H1 (cell line): ENCODE results near the gene PLXDC2. TPM values are rescaled to one million over a fixed set of nuclear protein-coding genes. Genes with fewer than 3 reads are reported as not detected.

Source experiments
- CTCF ChIA-PET: fragments of 300-600 bp; sonication (Branson Sonifier 250); formaldehyde crosslinking; loops from one replicate; lab custom pipeline; 2021; ENCODE audit not compliant: partially characterized antibody; lab: Charles Lee
- POLR2A ChIA-PET: fragments of 300-600 bp; sonication (Branson Sonifier 250); formaldehyde crosslinking; loops from one replicate; lab custom pipeline; 2021; ENCODE audit warnings: inconsistent platforms; ENCODE audit not compliant: partially characterized antibody; lab: Charles Lee
- DNase-seq, 2 experiments: peaks; one replicate each; pipeline versions ENCODE4 v3.0.0 to v3.0.0-alpha.2; 2010 to 2022; ENCODE audit warnings: low spot score in 2 of 2, low read depth in 1 of 2, mixed read lengths in 1 of 2
- FAIRE-seq: peaks from 2 replicates; lab custom pipeline; 2011; peaks lifted over from hg19 to GRCh38; lab: Jason Lieb, UNC
- H2AFZ ChIP-seq: 2 replicates; pipeline ENCODE4 v1.8.1; 2012; ENCODE audit warnings: low read length, inconsistent platforms
- H2AK5ac ChIP-seq: 2 replicates; pipeline ENCODE4 v1.6.1; 2013; ENCODE audit warnings: low read depth, low read length
- H2BK120ac ChIP-seq: replicated peaks from 2 replicates; pipeline ENCODE3; 2013; ENCODE audit warnings: low read depth, low read length, inconsistent platforms
- H2BK12ac ChIP-seq: 2 replicates; pipeline ENCODE4 v1.6.1; 2013; ENCODE audit warnings: low read depth, low read length
- H2BK15ac ChIP-seq: 2 replicates; pipeline ENCODE4 v1.6.1; 2013; ENCODE audit warnings: low read length
- H2BK20ac ChIP-seq: 2 replicates; pipeline ENCODE4 v1.6.1; 2013; ENCODE audit warnings: low read length
- H2BK5ac ChIP-seq: 2 replicates; pipeline ENCODE4 v1.6.1; 2013; ENCODE audit warnings: low read depth, low read length
- H3K14ac ChIP-seq: 2 replicates; pipeline ENCODE4 v1.6.1; 2013; ENCODE audit warnings: inconsistent platforms; ENCODE audit not compliant: insufficient read length
- H3K18ac ChIP-seq: 2 replicates; pipeline ENCODE4 v1.6.1; 2013; ENCODE audit warnings: low read length; ENCODE audit errors: extremely low read depth
- H3K23ac ChIP-seq: 2 replicates; pipeline ENCODE4 v1.6.1; 2013; ENCODE audit warnings: inconsistent platforms; ENCODE audit not compliant: insufficient read length
- H3K23me2 ChIP-seq: 2 replicates; pipeline ENCODE4 v1.6.1; 2013; ENCODE audit warnings: low read depth, low read length
- H3K27ac ChIP-seq: 2 replicates; pipeline ENCODE4 v1.6.1; 2011; ENCODE audit warnings: low read depth, low read length, inconsistent platforms
- H3K27me3 ChIP-seq, 4 experiments: replicated peaks in 1 of 4; 1 replicate in 1 of 4; 2 replicates in 3 of 4; pipeline versions ENCODE4 v1.6.1 to v1.8.1; 2011 to 2013; ENCODE audit warnings: low read length in 3 of 4, mild to moderate bottlenecking in 3 of 4, inconsistent platforms in 2 of 4, mixed read lengths in 2 of 4, moderate library complexity in 1 of 4; ENCODE audit not compliant: control insufficient read depth in 3 of 4, insufficient read depth in 3 of 4; ENCODE audit errors: extremely low read depth in 1 of 4
- H3K36me3 ChIP-seq, 4 experiments: 2 replicates each; pipeline versions ENCODE4 v1.6.1 to v1.8.1; 2011 to 2013; ENCODE audit warnings: mild to moderate bottlenecking in 4 of 4, low read length in 3 of 4, moderate library complexity in 2 of 4, control low read depth in 1 of 4, inconsistent platforms in 1 of 4; ENCODE audit not compliant: insufficient read depth in 4 of 4, control insufficient read depth in 2 of 4
- H3K4ac ChIP-seq: replicated peaks from 2 replicates; pipeline ENCODE3; 2013; ENCODE audit warnings: low read length, low read depth, mixed read lengths, inconsistent platforms; ENCODE audit not compliant: insufficient read length
- H3K4me1 ChIP-seq, 4 experiments: replicated peaks in 1 of 4; 1 replicate in 1 of 4; 2 replicates in 3 of 4; pipeline versions ENCODE4 v1.6.1 to v1.8.1; 2011 to 2013; ENCODE audit warnings: low read length in 3 of 4, inconsistent platforms in 2 of 4, mixed read lengths in 1 of 4; ENCODE audit not compliant: insufficient read depth in 4 of 4, control insufficient read depth in 3 of 4
- H3K4me2 ChIP-seq, 2 experiments: 2 replicates each; pipeline versions ENCODE4 v1.6.1 to v1.8.1; 2011 to 2013; ENCODE audit warnings: low read depth in 2 of 2, low read length in 2 of 2, control low read depth in 1 of 2, inconsistent platforms in 1 of 2, mild to moderate bottlenecking in 1 of 2; ENCODE audit not compliant: insufficient read depth in 1 of 2
- H3K4me3 ChIP-seq, 4 experiments: fragments of 200-600, 300-600 bp in 1 of 4; sonication (generic), shearing (Covaris generic), sonication (Bioruptor Twin) in 1 of 4; 2 replicates each; pipeline versions ENCODE4 v1.5.1 to v1.8.1; 2011 to 2016; ENCODE audit warnings: low read length in 4 of 4, low read depth in 3 of 4, control low read depth in 2 of 4, inconsistent platforms in 2 of 4, mild to moderate bottlenecking in 2 of 4, mixed read lengths in 1 of 4, moderate library complexity in 1 of 4; ENCODE audit not compliant: insufficient read depth in 2 of 4; ENCODE audit errors: extremely low read depth in 1 of 4
- H3K56ac ChIP-seq: replicated peaks from 2 replicates; pipeline ENCODE3; 2013; ENCODE audit warnings: low read depth, mild to moderate bottlenecking, mixed read lengths, low read length, inconsistent platforms; ENCODE audit not compliant: insufficient read length
- H3K79me1 ChIP-seq: 2 replicates; pipeline ENCODE4 v1.6.1; 2013; ENCODE audit warnings: low read depth, low read length, control low read depth
- H3K79me2 ChIP-seq, 2 experiments: 2 replicates each; pipeline versions ENCODE4 v1.6.1 to v1.8.1; 2012 to 2013; ENCODE audit warnings: low read length in 2 of 2, mild to moderate bottlenecking in 2 of 2, inconsistent platforms in 1 of 2; ENCODE audit not compliant: insufficient read depth in 2 of 2, control insufficient read depth in 1 of 2
- H3K9ac ChIP-seq, 4 experiments: replicated peaks in 1 of 4; 1 replicate in 1 of 4; 2 replicates in 3 of 4; pipeline versions ENCODE4 v1.6.1 to v1.8.1; 2011 to 2013; ENCODE audit warnings: low read depth in 3 of 4, low read length in 3 of 4, control low read depth in 2 of 4, mild to moderate bottlenecking in 2 of 4, moderate library complexity in 2 of 4, inconsistent platforms in 1 of 4; ENCODE audit errors: extremely low read depth in 1 of 4
- H3K9me3 ChIP-seq, 2 experiments: 2 replicates each; pipeline versions ENCODE4 v1.6.1 to v1.8.1; 2012 to 2013; ENCODE audit warnings: mild to moderate bottlenecking in 2 of 2, moderate library complexity in 2 of 2, control low read depth in 1 of 2, inconsistent platforms in 1 of 2, low read depth in 1 of 2, low read length in 1 of 2, mixed read lengths in 1 of 2; ENCODE audit not compliant: insufficient read depth in 2 of 2
- H4K20me1 ChIP-seq, 2 experiments: replicated peaks in 1 of 2; 2 replicates each; pipeline versions ENCODE3 to v1.8.1; 2011 to 2013; ENCODE audit warnings: inconsistent platforms in 2 of 2, low read length in 2 of 2, mild to moderate bottlenecking in 1 of 2; ENCODE audit not compliant: insufficient read depth in 2 of 2, control insufficient read depth in 1 of 2
- H4K5ac ChIP-seq: 2 replicates; pipeline ENCODE4 v1.6.1; 2013; ENCODE audit warnings: low read length, low read depth, mixed read lengths, inconsistent platforms; ENCODE audit not compliant: insufficient read length
- H4K8ac ChIP-seq: 2 replicates; pipeline ENCODE4 v1.8.0; 2013; ENCODE audit warnings: mild to moderate bottlenecking, moderate library complexity, low read length, inconsistent platforms; ENCODE audit not compliant: insufficient read depth; ENCODE audit errors: extremely low read depth
- H4K91ac ChIP-seq: replicated peaks from 2 replicates; pipeline ENCODE3; 2013; ENCODE audit warnings: low read length, mixed read lengths, inconsistent platforms; ENCODE audit not compliant: insufficient read length
- ASH2L ChIP-seq: fragments of 200-600, 300-600 bp; sonication (generic); IDR thresholded peaks from one replicate; pipeline ENCODE4 v1.7.1; 2017; ENCODE audit warnings: low read length
- BRCA1 ChIP-seq: IDR thresholded peaks from 2 replicates; pipeline ENCODE4 v1.6.1; 2012; ENCODE audit warnings: low read depth, low read length, improper control_type of control experiment
- CBX8 ChIP-seq: fragments of 300-800, 300-1000 bp; sonication (generic); IDR thresholded peaks from 2 replicates; pipeline ENCODE4 v1.7.1; 2016; ENCODE audit warnings: low read depth, low read length, borderline replicate concordance
- FOSL1 ChIP-seq: IDR thresholded peaks from 2 replicates; pipeline ENCODE4 v1.6.1; 2011; ENCODE audit warnings: mild to moderate bottlenecking, low read depth, low read length, moderate library complexity; ENCODE audit not compliant: insufficient read depth
- HDAC2 ChIP-seq, 2 experiments: fragments of 300-600 bp in 1 of 2; sonication (generic) in 1 of 2; IDR thresholded peaks; 2 replicates each; pipeline ENCODE4 v1.6.1; 2011 to 2012; ENCODE audit warnings: low read depth in 2 of 2, low read length in 2 of 2, mild to moderate bottlenecking in 2 of 2, moderate library complexity in 2 of 2, borderline replicate concordance in 1 of 2, inconsistent platforms in 1 of 2
- HDAC6 ChIP-seq: IDR thresholded peaks from one replicate; pipeline ENCODE4 v1.7.1; 2012; ENCODE audit warnings: low read depth, mild to moderate bottlenecking, inconsistent platforms, low read length, moderate library complexity
- NRF1 ChIP-seq: IDR thresholded peaks from 2 replicates; pipeline ENCODE4 v1.6.1; 2011; ENCODE audit warnings: mild to moderate bottlenecking, low read depth, low read length, improper control_type of control experiment
- POLR2A ChIP-seq, 2 experiments: IDR thresholded peaks; 1 replicate in 1 of 2; 2 replicates in 1 of 2; pipeline ENCODE4 v1.6.1; 2011; ENCODE audit warnings: low read depth in 2 of 2, low read length in 2 of 2, mild to moderate bottlenecking in 2 of 2; ENCODE audit errors: control extremely low read depth in 1 of 2
- RXRA ChIP-seq: IDR thresholded peaks from 2 replicates; pipeline ENCODE4 v1.6.1; 2011; ENCODE audit warnings: low read depth, mild to moderate bottlenecking, low read length, moderate library complexity; ENCODE audit not compliant: insufficient read depth
- SIN3A ChIP-seq, 2 experiments: IDR thresholded peaks in 1 of 2; conservative IDR thresholded peaks in 1 of 2; 2 replicates each; pipeline ENCODE4 v1.6.1; 2011 to 2012; ENCODE audit warnings: low read length in 2 of 2, improper control_type of control experiment in 1 of 2, low read depth in 1 of 2, mild to moderate bottlenecking in 1 of 2
- SIRT6 ChIP-seq: IDR thresholded peaks from one replicate; pipeline ENCODE4 v1.7.1; 2012; ENCODE audit warnings: low read length, inconsistent platforms
- SIX5 ChIP-seq: IDR thresholded peaks from 2 replicates; pipeline ENCODE4 v1.6.1; 2011; ENCODE audit warnings: mild to moderate bottlenecking, low read depth, low read length
- SP4 ChIP-seq: IDR thresholded peaks from 2 replicates; pipeline ENCODE4 v1.6.1; 2012; ENCODE audit warnings: low read length, inconsistent platforms
- WGBS, 2 experiments: shearing (Covaris generic) in 1 of 2; methylation state at CpG; one replicate each; pipeline versions ENCODE4 v1.1.6 to v1.1.7; 2013 to 2015; ENCODE audit warnings: low lambda C conversion rate in 2 of 2, mixed read lengths in 2 of 2, inconsistent platforms in 1 of 2, low coverage in 1 of 2, missing lambda C conversion rate in 1 of 2; ENCODE audit not compliant: insufficient replicate concordance in 2 of 2, insufficient coverage in 1 of 2, insufficient read length in 1 of 2; ENCODE audit errors: extremely low coverage in 1 of 2, missing lambda C conversion rate in 1 of 2; 5-methylcytosine and 5-hydroxymethylcytosine counted together
- polyA plus RNA-seq, 7 experiments: library from polyadenylated mRNA; depleted of rRNA in 3 of 7; stranded (reverse) in 5 of 7; unstranded in 2 of 7; fragments of >200 nt in 5 of 7; fragments of 200-250 nt in 2 of 7; gene quantifications; 1 replicate in 5 of 7; 2 replicates in 1 of 7; 4 replicates in 1 of 7; pipeline versions ENCODE4 v1.2.1 to v1.2.3, GENCODE V29; 2011 to 2013; ENCODE audit warnings: missing spikeins in 2 of 7, mixed read lengths in 2 of 7
- total RNA-seq: library from RNA; stranded (reverse); fragmentation: NEBNext Ultra II Directional; extraction: Animal tissue kit (Norgen Biotek cat#: 25700); gene quantifications from 2 replicates; pipeline ENCODE4 v1.2.1, GENCODE V29; 2021
- TF ChIP-seq, protein P1 (sequence below): IDR thresholded peaks from 2 replicates; pipeline ENCODE4 v1.6.1; 2012; ENCODE audit warnings: inconsistent platforms

PLXDC2 gene
- total and polyA plus RNA-seq, 2 of the 8 experiments (the other 6 are each of a cell fraction or from before 2014, with no cell fraction given), result 23.0 to 40.5 TPM

DNA sequence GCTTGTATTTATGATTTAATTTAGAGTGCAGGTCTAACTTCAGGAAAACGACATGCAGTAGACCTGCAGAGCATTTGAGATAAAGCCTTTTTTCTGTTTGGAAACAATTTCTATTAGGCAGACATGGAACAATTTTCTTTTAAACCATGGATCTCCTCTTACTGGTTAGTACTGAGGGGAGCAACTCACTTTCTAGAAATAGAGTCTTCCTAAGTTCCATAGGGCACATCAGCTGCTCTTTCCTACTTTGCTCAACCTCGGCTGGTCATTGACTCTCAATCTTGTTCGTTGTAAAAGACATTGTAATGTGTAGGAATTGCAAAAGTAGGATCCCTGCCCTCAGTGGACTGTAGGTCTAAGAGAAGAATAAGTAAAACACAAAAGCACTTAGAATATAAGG lies 58.0 kb downstream of the PLXDC2 start:
- no peak overlapping the region for H3K14ac ChIP-seq
- no peak overlapping the region for H2BK5ac ChIP-seq
- FAIRE-seq, result no peak
- no peak overlapping the region for H2BK20ac ChIP-seq
- no peaks in the 10 kb centered on the region for H3K36me3 ChIP-seq
- no peak overlapping the region for H3K4me3 ChIP-seq
- H2BK120ac ChIP-seq, result no peak overlapping the region
- H2AFZ ChIP-seq, result no peak overlapping the region
- H3K79me1 ChIP-seq, result no peaks in the 10 kb centered on the region
- no peaks in the 10 kb centered on the region for H3K4me1 ChIP-seq
- no peak overlapping the region for H4K91ac ChIP-seq
- peaks cover 0 to 55% of the 10 kb centered on the region in 2 experiments; a peak in 3 of 4 replicates for H3K79me2 ChIP-seq
- no peak overlapping the region for H3K56ac ChIP-seq
- no peak overlapping the region for H4K5ac ChIP-seq
- no peak overlapping the region for H3K23ac ChIP-seq
- H3K9me3 ChIP-seq, result no peaks in the 10 kb centered on the region; a peak in 1 of 4 replicates
- H3K4ac ChIP-seq, result no peak overlapping the region
- DNase-seq, result no peak
- H4K8ac ChIP-seq, result no peak overlapping the region
- no peak overlapping the region for H2BK15ac ChIP-seq
- H3K27ac ChIP-seq, result no peak overlapping the region
- H2BK12ac ChIP-seq, result no peak overlapping the region
- no peak overlapping the region for H3K18ac ChIP-seq
- WGBS, 2 experiments, result 75% methylated on average over 3 of the region's 3 CpGs; no CpG with 5 or more reads in 1 of the 2 experiments
- no peaks in the 10 kb centered on the region; the same call in 1 of the 2 replicates for H3K23me2 ChIP-seq
- no peaks in the 10 kb centered on the region for H3K27me3 ChIP-seq
- H2AK5ac ChIP-seq, result no peak overlapping the region
- H3K9ac ChIP-seq, result no peak overlapping the region
- POLR2A ChIA-PET, result interaction anchor here (0.6 to 1.0 kb wide), 4 partner anchors 10 to 307 kb away, joined by 3 to 4 read pairs (median 3); no protein-coding TSS in a partner anchor
- H4K20me1 ChIP-seq, result peaks cover 0 to 3% of the 10 kb centered on the region in 2 experiments
- CTCF ChIA-PET, result interaction anchor here (1.2 kb wide), 1 partner anchor 284 kb away, joined by 3 read pairs; no protein-coding TSS in a partner anchor
- H3K4me2 ChIP-seq, result no peak overlapping the region
- no peak for TF ChIP-seq HDAC6
- TF ChIP-seq FOSL1, result no peak
- TF ChIP-seq BRCA1, result no peak
- TF ChIP-seq NRF1, result no peak
- TF ChIP-seq POLR2A (IDR thresholded peaks at IDR 0.05; ENCODE audit: control extremely low read depth in 1 of 2, low read depth in 2 of 2, low read length in 2 of 2), result no peak
- TF ChIP-seq, protein P1, sequence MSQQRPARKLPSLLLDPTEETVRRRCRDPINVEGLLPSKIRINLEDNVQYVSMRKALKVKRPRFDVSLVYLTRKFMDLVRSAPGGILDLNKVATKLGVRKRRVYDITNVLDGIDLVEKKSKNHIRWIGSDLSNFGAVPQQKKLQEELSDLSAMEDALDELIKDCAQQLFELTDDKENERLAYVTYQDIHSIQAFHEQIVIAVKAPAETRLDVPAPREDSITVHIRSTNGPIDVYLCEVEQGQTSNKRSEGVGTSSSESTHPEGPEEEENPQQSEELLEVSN, result no peak
- no peak for TF ChIP-seq RXRA
- TF ChIP-seq SIRT6, result no peak
- no peak for TF ChIP-seq ASH2L
- TF ChIP-seq CBX8, result no peak
- no peak for TF ChIP-seq SP4
- TF ChIP-seq SIN3A (conservative IDR thresholded peaks at IDR 0.05 in 1 of 2, IDR thresholded peaks at IDR 0.05 in 1 of 2; ENCODE audit: low read depth in 1 of 2, low read length in 2 of 2), result no peak
- no peak for TF ChIP-seq HDAC2 (IDR thresholded peaks at IDR 0.05; ENCODE audit: borderline replicate concordance in 1 of 2, low read depth in 2 of 2, low read length in 2 of 2)
- TF ChIP-seq SIX5, result no peak
